Measurements from ENCODE around the gene GJB2.

- TF ChIP-seq, protein P1, sequence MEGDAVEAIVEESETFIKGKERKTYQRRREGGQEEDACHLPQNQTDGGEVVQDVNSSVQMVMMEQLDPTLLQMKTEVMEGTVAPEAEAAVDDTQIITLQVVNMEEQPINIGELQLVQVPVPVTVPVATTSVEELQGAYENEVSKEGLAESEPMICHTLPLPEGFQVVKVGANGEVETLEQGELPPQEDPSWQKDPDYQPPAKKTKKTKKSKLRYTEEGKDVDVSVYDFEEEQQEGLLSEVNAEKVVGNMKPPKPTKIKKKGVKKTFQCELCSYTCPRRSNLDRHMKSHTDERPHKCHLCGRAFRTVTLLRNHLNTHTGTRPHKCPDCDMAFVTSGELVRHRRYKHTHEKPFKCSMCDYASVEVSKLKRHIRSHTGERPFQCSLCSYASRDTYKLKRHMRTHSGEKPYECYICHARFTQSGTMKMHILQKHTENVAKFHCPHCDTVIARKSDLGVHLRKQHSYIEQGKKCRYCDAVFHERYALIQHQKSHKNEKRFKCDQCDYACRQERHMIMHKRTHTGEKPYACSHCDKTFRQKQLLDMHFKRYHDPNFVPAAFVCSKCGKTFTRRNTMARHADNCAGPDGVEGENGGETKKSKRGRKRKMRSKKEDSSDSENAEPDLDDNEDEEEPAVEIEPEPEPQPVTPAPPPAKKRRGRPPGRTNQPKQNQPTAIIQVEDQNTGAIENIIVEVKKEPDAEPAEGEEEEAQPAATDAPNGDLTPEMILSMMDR (conservative IDR thresholded peaks at IDR 0.05; ENCODE audit: low read depth, low read length): no peak
- TF ChIP-seq EZH2 (IDR thresholded peaks at IDR 0.05; ENCODE audit: low read length, unreplicated experiment) (no peak), EZH2phosphoT487 (IDR thresholded peaks at IDR 0.05; ENCODE audit: borderline replicate concordance, low read length) (no peak)
Measured at GRCh38 chr13:20141238-20142022, 51.3 kb downstream of the GJB2 start.

All from PC-3 (cell line).